Fibroblast of skin of right quadriceps (primary cell): ENCODE data around the gene UPF3A.
A peak's percentile ranks its signal among the peaks of the same experiment; 100 is the strongest.

ENCODE experiments used
- DNase-seq: peaks from one replicate; pipeline ENCODE4 v3.0.0-alpha.2; 2013

Gene UPF3A

DNA sequence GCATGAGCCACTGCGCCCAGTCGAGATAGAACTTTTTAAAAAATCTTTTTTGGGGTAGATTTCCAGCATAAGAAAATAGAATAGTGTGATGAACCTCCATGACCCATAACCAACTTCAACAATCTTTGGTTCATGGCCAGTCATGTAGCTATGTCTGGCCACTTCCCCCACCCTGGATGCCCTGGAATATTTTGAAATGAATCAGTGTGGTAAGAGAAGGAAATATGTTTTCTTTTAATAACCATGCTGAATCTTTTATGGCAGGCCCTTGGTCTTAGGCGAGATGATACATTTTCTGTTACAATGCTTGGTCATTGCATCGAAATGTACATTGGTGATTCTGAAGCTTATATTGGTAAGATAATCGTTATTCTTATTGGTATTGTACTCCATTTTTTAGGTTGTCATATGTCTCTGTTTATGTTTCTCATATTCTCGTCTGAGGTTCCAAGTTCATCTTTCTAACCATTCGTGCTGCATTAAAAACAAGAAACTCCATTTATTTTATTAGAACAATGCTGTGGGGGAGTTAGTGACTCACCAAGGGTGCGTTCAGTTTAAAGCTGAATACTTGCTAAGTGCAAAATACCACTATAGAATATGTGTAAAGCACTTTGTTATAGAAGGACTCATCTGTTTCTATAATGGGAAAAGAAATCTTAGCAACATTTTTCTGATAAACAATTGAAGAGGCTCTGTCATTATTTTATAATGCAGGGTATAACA is 16.4 kb upstream of the UPF3A start:
- peak; percentile 83 for DNase-seq

GRCh38 chr13:114266241-114266640 is 15.2 kb upstream of the UPF3A start:
- no peak for DNase-seq

DNA sequence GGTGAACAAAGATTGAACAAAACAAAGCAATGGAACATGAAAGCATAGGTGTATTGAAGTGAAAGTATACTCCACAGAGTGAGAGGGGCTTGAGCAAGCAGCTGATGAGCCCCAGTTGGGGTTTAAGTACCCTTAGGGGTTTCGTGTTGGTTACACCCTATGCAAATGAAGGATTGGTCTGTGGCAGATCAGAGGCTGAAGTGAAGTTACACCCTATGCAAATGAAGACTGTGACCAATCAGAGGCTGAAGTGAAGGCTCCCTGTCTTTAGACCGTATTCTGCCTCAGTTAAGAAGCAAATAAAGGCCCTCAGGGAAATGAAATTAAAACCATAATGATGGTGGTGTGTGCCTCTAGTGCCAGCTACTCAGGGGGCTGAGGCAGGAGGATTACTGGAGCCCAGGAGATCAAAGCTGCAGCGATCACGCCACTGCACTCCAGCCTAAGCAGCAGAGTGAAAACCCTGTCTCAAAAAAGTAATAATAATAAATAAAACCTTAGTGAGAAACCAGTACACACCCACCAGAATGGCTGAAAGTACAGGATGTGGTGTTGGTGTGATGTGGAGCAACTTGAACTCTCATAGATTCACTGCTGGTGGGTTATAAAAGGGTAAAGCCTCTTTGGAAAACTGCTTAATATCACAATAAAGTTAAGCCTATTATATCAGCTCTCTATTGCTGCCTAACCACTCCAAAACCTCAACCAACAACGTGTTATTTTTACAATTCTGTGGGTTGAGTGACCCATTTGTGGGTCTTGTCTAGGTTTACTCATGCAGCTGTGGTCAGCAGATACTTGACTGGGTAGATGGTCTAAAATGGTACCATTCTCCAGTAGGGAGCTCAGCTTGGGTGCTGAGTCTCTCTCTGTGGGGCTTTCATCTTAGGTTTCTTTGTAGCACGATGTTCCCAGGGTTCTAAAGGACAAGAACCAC is 12.8 kb upstream of the UPF3A start:
- DNase-seq = no peak

DNA sequence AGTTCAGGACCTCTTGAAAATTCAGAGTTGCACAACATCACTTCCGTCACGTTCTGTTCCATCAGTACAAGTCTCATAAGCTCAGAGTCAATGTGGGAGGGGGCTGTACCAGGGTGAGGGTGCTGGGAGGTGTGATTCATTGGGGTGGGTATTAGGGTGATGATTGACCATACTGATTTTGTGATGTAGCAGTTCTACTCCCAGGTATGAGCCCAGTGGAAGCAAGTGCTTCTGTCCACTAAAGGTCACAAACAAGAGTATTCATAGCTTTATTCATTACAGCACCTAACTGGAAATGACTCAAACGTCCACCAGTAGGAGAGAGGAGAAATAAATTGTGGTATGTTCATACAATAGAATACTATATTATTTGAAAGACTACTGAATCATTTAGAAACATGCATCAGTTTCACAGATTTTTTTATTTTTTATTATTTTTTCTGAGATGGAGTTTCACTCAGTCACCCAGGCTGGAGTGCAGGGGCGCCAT is 12.1 kb upstream of the UPF3A start:
- DNase-seq = no peak

GRCh38 chr13:114272977-114273376 is 8.4 kb upstream of the UPF3A start:
- DNase-seq = no peak

DNA sequence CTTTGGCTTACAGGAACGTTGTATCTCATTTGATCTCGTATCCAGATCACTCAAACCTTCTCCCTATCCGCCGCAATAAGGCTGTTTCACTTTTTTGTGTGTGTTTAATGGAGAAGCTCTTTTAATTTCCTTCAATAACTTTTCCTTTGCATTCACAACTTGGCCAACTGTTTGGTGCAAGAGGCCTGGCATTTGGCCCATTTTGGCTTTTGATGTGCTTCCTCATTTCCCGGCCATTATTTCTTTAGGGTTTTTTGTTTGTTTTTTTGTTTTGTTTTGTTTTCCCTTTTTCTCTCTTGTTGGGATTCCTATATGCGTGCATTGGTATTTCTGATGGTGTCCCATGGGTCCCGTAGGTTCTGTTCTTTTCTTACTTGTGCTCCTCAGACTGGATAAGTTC is 6.1 kb upstream of the UPF3A start:
- no peak for DNase-seq

DNA sequence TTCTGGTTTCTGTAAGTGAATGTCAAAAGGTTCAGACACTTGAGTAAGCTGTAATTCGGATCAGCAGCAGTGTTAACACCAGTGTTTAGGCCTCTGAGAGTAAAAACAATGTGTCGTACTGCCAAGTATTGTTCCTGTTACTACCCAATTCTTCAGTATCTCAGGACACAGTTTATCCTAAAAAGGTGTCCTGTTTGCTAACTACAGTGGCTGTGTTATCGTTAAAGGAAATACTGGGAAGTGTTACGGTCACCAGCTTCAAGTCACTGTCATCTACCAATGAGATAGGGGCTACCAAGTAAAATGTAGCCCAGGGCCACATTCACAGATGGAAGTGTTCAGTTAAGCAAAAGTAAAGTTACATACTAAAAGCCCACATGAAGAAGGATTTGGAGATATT is 2.3 kb upstream of the UPF3A start:
- no peak for DNase-seq

GRCh38 chr13:114279758-114280355 is 1.5 kb upstream of the UPF3A start:
- DNase-seq = no peak

DNA sequence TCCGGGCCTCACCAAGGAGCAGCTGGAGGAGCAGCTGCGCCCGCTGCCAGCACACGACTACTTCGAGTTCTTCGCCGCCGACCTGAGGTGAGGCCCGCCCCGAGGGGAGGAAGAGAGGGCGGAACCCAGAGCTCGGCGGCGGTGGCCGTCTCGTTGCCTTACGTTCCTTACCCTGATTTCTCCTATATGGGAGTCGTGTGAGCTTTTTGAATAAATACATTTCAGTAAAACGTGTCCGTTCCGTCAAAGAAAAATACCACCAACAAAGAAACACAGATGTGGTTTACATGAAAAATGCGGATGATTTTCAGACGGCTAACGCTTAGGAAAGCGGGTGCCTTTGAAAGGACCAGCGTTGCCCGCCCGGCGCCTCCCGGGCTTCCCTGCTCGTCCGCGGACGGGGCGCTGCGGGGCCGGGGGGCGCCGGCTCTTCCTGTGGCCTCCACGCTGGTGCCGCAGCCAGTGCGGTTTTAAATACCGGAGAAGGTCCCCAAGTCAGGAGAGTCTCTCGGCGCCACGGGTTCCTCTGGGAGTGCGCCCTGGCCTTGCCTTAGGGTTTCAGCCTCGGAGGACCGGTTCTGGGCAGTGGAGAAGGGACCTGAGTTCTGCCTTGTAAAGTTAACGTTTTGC is 755 bp downstream of the UPF3A start:
- DNase-seq = no peak

- no peak for DNase-seq
Observed at GRCh38 chr13:114283576-114283975, 2.2 kb downstream of the UPF3A start.

DNA sequence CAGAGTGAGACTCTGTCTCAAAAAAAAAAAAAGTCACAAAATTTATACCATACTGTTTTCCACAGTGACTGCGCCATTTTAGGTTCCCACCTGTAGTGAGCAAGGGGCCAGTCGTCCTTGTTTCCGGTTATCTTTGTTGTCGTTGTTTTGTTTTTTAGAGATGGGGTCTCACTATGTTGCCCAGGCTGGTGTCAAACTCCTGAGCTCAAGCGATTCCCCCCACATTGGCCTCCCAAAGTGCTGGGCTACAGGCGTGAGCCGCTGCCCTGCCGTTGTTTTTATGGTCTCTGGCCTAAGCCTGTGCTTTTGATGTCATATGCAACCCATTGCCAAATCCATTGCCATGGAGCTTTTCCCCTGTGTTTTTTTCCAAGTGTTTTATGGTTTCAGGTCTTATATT is 3.3 kb downstream of the UPF3A start:
- DNase-seq = no peak

- no peak for DNase-seq
Observed at GRCh38 chr13:114285166-114285808, 3.9 kb downstream of the UPF3A start.

- peak; percentile 25 for DNase-seq
Observed at GRCh38 chr13:114286808-114287207, 5.4 kb downstream of the UPF3A start.

- no peak for DNase-seq
Observed at GRCh38 chr13:114288157-114288591, 6.8 kb downstream of the UPF3A start.

GRCh38 chr13:114296448-114296847 is 15.0 kb downstream of the UPF3A start:
- no peak for DNase-seq

DNA sequence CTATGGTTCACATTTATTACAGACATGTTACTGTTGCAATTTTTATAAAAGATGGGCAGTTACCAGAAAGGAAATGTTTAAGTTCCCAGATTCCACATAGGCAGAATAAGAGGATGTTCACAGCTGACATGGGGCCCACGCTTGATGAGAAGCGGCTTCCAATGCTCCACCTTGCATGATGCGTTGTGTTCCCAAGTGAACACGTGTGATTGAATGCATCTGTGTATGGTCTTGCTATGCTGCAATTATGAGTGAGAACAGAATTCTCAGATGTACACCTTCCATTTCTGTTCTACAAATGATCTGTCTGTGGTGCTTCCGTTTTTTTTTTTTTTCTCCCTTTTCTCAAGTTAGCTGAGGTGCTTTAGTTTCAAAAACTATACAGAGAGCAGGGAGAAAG is 15.5 kb downstream of the UPF3A start:
- DNase-seq = no peak

- peak; percentile 17 for DNase-seq
Observed at GRCh38 chr13:114298866-114299265, 17.5 kb downstream of the UPF3A start.

GRCh38 chr13:114299604-114300305 is 18.4 kb downstream of the UPF3A start:
- no peak for DNase-seq

GRCh38 chr13:114303700-114304327 is 22.4 kb downstream of the UPF3A start:
- DNase-seq = no peak

DNA sequence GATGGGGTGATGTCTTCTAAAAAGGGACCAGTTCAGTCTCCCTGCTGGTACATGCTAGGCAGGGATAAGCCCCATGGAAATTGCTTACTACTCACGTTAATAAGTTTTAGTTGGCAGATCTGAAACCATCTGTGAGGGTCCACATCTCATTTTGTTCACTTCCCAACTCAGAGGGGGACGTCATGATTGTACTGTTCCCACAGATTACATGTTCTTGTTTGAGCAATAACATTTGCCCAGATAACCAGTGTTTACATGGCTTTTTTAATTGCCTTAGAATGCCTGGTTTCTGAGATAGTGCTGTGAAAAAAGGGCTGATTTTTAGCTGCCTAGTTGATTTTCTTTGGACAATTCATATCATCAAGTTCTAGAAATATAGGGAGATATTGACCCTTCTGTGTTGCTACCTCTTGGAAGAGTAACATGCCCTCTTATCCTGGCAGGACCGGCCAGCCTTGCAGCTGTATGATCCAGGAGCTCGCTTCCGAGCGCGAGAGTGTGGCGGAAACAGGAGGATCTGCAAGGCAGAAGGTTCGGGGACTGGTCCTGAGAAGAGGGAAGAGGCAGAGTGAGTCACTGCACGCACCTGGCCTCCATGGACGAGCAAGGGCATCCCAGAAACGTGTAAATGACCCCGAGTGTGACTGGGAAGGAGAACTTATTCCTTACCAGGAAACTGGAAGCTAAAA is 23.1 kb downstream of the UPF3A start:
- no peak for DNase-seq

- DNase-seq = no peak
Observed at GRCh38 chr13:114309086-114309485, 27.7 kb downstream of the UPF3A start.
